ELR (cell line): ENCODE results near the gene CHMP6.

ENCODE experiments used
- DNase-seq: peaks from one replicate; pipeline ENCODE4 v3.0.0-alpha.2; 2015; ENCODE audit warnings: low read depth

Gene CHMP6

GRCh38 chr17:80970762-80971703 is 20.6 kb upstream of the CHMP6 start:
- DNase-seq, result no peak

- DNase-seq, result no peak
Measured at GRCh38 chr17:80971704-80972304, 19.8 kb upstream of the CHMP6 start.

GRCh38 chr17:80976701-80977100 is 14.9 kb upstream of the CHMP6 start:
- no peak for DNase-seq

- no peak for DNase-seq
Measured at GRCh38 chr17:80977172-80977571, 14.5 kb upstream of the CHMP6 start.

GRCh38 chr17:80978499-80979497 is 12.8 kb upstream of the CHMP6 start:
- DNase-seq, result no peak

- DNase-seq, result no peak
Measured at GRCh38 chr17:80979547-80980378, 11.9 kb upstream of the CHMP6 start.

- peak; percentile 70 for DNase-seq
Measured at GRCh38 chr17:80980397-80981061, 11.1 kb upstream of the CHMP6 start.

- DNase-seq, result no peak
Measured at GRCh38 chr17:80981062-80981902, 10.4 kb upstream of the CHMP6 start.

GRCh38 chr17:80981929-80982425 is 9.7 kb upstream of the CHMP6 start:
- no peak for DNase-seq

GRCh38 chr17:80982426-80982974 is 9.1 kb upstream of the CHMP6 start:
- no peak for DNase-seq

- no peak for DNase-seq
Measured at GRCh38 chr17:80983545-80983944, 8.1 kb upstream of the CHMP6 start.

GRCh38 chr17:80984749-80985148 is 6.9 kb upstream of the CHMP6 start:
- DNase-seq, result peak; percentile 98

GRCh38 chr17:80986046-80986445 is 5.6 kb upstream of the CHMP6 start:
- no peak for DNase-seq

GRCh38 chr17:80986816-80987475 is 4.7 kb upstream of the CHMP6 start:
- DNase-seq, result no peak

GRCh38 chr17:80987941-80988461 is 3.6 kb upstream of the CHMP6 start:
- DNase-seq, result no peak

GRCh38 chr17:80989586-80989913 is 2.1 kb upstream of the CHMP6 start:
- DNase-seq, result no peak

GRCh38 chr17:80990921-80991644 is 558 bp upstream of the CHMP6 start:
- no peak for DNase-seq
